ENCODE measurements around the gene TMSB10. TPM values are rescaled to one million over a fixed set of nuclear protein-coding genes. Genes with fewer than 3 reads are reported as not detected.

The TMSB10 gene
- total RNA-seq, 2 donors from 2014 or later = 884 to 1,078 TPM

Other genes with a start within 250 kb of the TMSB10 start
- 10 to 100 TPM; 35.1 to 39.4 TPM for gene TRABD2A, start 24.6 kb upstream of the TMSB10 start, total RNA-seq
- 100 to 1,000 TPM; 115 to 139 TPM for gene KCMF1, start 65.5 kb downstream of the TMSB10 start, total RNA-seq
- gene TCF7L1, start 227.7 kb downstream of the TMSB10 start, total RNA-seq = under 1 TPM; 0.07 to 0.16 TPM

All from activated T-cell treated with anti-CD3 and anti-CD28 coated beads, Interleukin-2, amount 50 U/mL, for 72 hours (primary cell).